NB4 (cell line): ENCODE data around the gene KIAA0319L.

Source experiments
- DNase-seq: peaks from one replicate; pipeline ENCODE4 v3.0.0; 2010; ENCODE audit warnings: low read depth
- H3K4me3 ChIP-seq: one replicate; pipeline ENCODE4 v1.5.1; 2011; ENCODE audit warnings: mild to moderate bottlenecking, low read depth, low read length, moderate library complexity
- MYC ChIP-seq: IDR thresholded peaks from 2 replicates; pipeline ENCODE4 v1.6.1; 2011; ENCODE audit warnings: low read depth, low read length
- POLR2A ChIP-seq: IDR thresholded peaks from 2 replicates; pipeline ENCODE4 v1.6.1; 2011; ENCODE audit warnings: mild to moderate bottlenecking; ENCODE audit not compliant: insufficient read length; ENCODE audit errors: extremely low read depth
- TF ChIP-seq, protein P1 (sequence below): IDR thresholded peaks from one replicate; pipeline ENCODE4 v1.5.1; 2012; ENCODE audit warnings: low read depth, low read length
- TF ChIP-seq, protein P2 (sequence below): IDR thresholded peaks from 2 replicates; pipeline ENCODE4 v1.6.1; 2011; ENCODE audit warnings: low read depth, low read length

Gene KIAA0319L

GRCh38 chr1:35499231-35499630 is 58.0 kb downstream of the KIAA0319L start:
- H3K4me3 ChIP-seq, result no peak overlapping the region
- DNase-seq, result no peak
- TF ChIP-seq MYC (no peak), POLR2A (no peak)
- TF ChIP-seq, protein P1, sequence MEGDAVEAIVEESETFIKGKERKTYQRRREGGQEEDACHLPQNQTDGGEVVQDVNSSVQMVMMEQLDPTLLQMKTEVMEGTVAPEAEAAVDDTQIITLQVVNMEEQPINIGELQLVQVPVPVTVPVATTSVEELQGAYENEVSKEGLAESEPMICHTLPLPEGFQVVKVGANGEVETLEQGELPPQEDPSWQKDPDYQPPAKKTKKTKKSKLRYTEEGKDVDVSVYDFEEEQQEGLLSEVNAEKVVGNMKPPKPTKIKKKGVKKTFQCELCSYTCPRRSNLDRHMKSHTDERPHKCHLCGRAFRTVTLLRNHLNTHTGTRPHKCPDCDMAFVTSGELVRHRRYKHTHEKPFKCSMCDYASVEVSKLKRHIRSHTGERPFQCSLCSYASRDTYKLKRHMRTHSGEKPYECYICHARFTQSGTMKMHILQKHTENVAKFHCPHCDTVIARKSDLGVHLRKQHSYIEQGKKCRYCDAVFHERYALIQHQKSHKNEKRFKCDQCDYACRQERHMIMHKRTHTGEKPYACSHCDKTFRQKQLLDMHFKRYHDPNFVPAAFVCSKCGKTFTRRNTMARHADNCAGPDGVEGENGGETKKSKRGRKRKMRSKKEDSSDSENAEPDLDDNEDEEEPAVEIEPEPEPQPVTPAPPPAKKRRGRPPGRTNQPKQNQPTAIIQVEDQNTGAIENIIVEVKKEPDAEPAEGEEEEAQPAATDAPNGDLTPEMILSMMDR, result no peak
- TF ChIP-seq, protein P2, sequence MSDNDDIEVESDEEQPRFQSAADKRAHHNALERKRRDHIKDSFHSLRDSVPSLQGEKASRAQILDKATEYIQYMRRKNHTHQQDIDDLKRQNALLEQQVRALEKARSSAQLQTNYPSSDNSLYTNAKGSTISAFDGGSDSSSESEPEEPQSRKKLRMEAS, result no peak

DNA sequence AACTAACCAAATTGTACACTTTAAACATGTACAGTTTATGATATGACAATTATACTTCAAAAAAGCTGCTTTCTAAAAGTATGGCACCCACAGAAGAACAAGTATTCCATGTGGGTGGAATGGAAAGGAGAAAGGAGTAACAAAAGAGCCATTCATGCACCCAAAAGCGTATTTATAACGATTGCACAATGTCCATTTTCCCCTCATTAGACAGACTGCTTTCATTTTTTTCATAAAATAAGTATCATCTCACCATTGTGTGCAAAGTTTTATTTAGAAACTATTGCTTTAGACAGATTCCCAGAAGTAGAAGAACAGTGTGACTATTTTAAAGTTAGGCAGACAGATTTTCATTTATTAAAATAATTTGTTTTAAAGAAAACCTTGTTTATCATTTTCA is 59.6 kb downstream of the KIAA0319L start:
- DNase-seq, result no peak
- no peak overlapping the region for H3K4me3 ChIP-seq
- TF ChIP-seq MYC (no peak), POLR2A (no peak)
- TF ChIP-seq, protein P2, result no peak
- TF ChIP-seq, protein P1, result no peak

- TF ChIP-seq, protein P2, result no peak
- DNase-seq, result no peak
Measured at GRCh38 chr1:35490250-35490649, 67.0 kb downstream of the KIAA0319L start.

DNA sequence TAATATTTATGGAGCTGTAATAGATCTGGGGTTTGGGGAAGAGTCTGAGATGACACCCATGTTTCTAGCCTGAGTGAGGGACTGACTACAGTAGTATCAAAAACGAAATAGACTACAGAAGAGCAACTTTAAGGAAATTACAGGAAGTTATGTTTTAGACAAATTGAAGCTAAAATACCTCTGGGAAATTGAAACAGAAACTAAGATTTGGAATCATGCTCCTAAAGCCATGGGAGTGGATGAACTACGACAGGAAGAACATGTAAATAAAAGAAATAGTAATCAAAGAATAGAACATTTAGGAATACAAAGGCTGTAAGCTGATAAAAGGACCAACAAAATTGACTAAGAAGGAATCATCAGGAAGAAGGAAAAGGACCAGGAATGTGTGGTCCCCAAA is 68.9 kb downstream of the KIAA0319L start:
- no peak for TF ChIP-seq MYC
- TF ChIP-seq POLR2A, result no peak
- TF ChIP-seq, protein P1, result no peak
- TF ChIP-seq, protein P2, result no peak
- no peak overlapping the region for H3K4me3 ChIP-seq
- DNase-seq, result no peak

More at GRCh38 chr1:35490250-35490649, 67.0 kb downstream of the KIAA0319L start:
- H3K4me3 ChIP-seq, result no peak overlapping the region

DNA sequence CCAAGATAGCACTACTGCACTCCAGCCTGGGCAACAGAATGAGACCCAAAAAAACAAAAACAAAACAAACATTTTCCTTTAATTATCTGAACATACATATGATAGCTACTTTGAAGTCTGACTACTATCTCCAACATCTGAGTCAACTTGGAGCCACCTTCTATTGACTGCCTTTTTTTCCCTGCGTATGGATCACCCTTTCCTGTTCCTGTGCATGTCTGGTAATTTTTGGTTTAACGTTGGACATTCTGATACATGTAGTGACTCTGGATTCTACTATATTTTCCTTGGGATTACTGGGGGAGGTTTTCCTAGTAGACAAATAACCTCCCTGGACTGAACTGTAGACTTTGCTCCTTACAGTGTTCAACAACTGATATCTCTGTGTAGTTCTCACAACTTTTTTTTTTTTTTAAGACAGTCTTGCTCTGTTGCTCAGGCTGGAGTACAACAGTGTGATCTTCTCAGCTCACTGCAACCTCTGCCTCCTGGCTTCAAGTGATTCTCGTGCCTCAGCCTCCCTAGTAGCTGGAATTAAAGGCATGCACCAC is 70.3 kb downstream of the KIAA0319L start:
- TF ChIP-seq POLR2A, result no peak
- no peak for TF ChIP-seq MYC
- TF ChIP-seq, protein P2, result no peak
- TF ChIP-seq, protein P1, result no peak
- DNase-seq, result no peak
- H3K4me3 ChIP-seq, result no peak overlapping the region

GRCh38 chr1:35481229-35481628 is 76.0 kb downstream of the KIAA0319L start:
- TF ChIP-seq, protein P2, result no peak
- H3K4me3 ChIP-seq, result no peak overlapping the region
- DNase-seq, result no peak

DNA sequence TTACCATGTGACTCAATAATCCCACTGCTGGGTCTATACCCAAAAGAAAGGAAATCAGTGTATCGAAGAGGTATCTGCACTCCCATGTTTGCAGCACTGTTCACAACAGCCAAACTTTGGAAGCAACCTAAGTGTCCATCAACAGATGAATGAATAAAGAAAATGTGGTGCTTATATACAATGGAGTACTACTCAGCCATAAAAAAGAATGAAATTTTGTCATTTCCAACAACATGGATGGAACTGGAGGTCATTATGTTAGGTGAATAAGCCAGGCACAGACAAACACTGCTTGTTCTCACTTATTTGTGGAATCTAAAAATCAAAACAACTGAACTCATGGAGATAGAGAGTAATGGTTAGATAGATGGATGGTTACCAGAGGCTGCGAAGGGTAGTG is 79.3 kb downstream of the KIAA0319L start:
- TF ChIP-seq POLR2A (no peak), MYC (no peak)
- TF ChIP-seq, protein P1, result no peak
- TF ChIP-seq, protein P2, result no peak
- no peak overlapping the region for H3K4me3 ChIP-seq
- no peak for DNase-seq
